ES-I3 (cell line): Measurements from ENCODE around the gene MBD3L5.
"Not testable (repeated sequence)": the region's sequence is repeated elsewhere in the genome, so short reads cannot be mapped to it uniquely, and the experiment has no call there.

Experiments used
- H3K36me3 ChIP-seq: 2 replicates; pipeline ENCODE4 v1.6.1; 2013; ENCODE audit warnings: mild to moderate bottlenecking, low read length, control low read depth, moderate library complexity; ENCODE audit not compliant: insufficient read depth
- H3K4me1 ChIP-seq: 2 replicates; pipeline ENCODE4 v1.6.1; 2013; ENCODE audit warnings: mild to moderate bottlenecking, control low read depth, low read length; ENCODE audit not compliant: insufficient read depth
- H3K9ac ChIP-seq: 2 replicates; pipeline ENCODE4 v1.6.1; 2013; ENCODE audit warnings: low read depth, mild to moderate bottlenecking, low read length, moderate library complexity
- H3K9me3 ChIP-seq: 2 replicates; pipeline ENCODE4 v1.6.1; 2013; ENCODE audit warnings: mild to moderate bottlenecking, low read length, moderate library complexity; ENCODE audit not compliant: control insufficient read depth, insufficient read depth

Gene MBD3L5

GRCh38 chr19:7013678-7014077, 16.7 kb upstream of the MBD3L5 start:
- Histone ChIP-seq H3K9me3 (no peaks in the 10 kb centered on the region), H3K4me1 (no peaks in the 10 kb centered on the region), H3K9ac (no peak overlapping the region)

GRCh38 chr19:7018828-7019227, 11.6 kb upstream of the MBD3L5 start:
- Histone ChIP-seq H3K9me3 (no peaks in the 10 kb centered on the region), H3K4me1 (no peaks in the 10 kb centered on the region), H3K36me3 (no peaks in the 10 kb centered on the region), H3K9ac (no peak overlapping the region)

More at GRCh38 chr19:7013678-7014077, 16.7 kb upstream of the MBD3L5 start:
- no peaks in the 10 kb centered on the region for H3K36me3 ChIP-seq

- H3K36me3 ChIP-seq, H3K9me3 ChIP-seq, H3K9ac ChIP-seq, H3K4me1 ChIP-seq: not testable (repeated sequence)
Measured at GRCh38 chr19:7021331-7021730, 9.0 kb upstream of the MBD3L5 start, which contains the start of gene MBD3L2B. Gene MBD3L2B, minus strand, starts transcription at chr19:7021431. Its CDS starts 34 bp downstream, at chr19:7021397.

DNA sequence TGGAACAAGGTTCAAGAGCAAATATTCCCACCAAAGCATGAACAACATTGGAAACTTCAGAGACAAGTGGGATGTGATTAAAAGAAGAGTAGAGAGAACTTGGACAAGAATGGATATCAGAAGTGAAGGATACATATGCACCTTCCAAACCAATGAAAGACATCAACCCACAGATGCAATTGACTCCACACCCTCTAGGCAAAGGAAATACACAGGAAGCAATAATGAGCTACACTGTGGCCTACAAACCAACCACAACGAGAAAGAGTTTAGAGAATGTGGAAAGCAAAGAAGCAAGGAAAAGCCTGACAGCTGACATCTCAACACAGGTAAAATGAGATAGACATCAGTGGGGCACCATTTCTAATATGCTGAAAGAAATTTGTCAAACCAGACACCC, 1.6 kb upstream of the MBD3L5 start:
- not testable (repeated sequence) for H3K4me1 ChIP-seq, H3K36me3 ChIP-seq, H3K9ac ChIP-seq, H3K9me3 ChIP-seq

GRCh38 chr19:7040079-7040478, 9.7 kb downstream of the MBD3L5 start, which contains the start of gene MBD3L4:
Gene MBD3L4, minus strand, starts transcription at chr19:7040179. Its CDS starts 35 bp downstream, at chr19:7040144.
- not testable (repeated sequence) for H3K4me1 ChIP-seq, H3K9ac ChIP-seq, H3K9me3 ChIP-seq, H3K36me3 ChIP-seq

DNA sequence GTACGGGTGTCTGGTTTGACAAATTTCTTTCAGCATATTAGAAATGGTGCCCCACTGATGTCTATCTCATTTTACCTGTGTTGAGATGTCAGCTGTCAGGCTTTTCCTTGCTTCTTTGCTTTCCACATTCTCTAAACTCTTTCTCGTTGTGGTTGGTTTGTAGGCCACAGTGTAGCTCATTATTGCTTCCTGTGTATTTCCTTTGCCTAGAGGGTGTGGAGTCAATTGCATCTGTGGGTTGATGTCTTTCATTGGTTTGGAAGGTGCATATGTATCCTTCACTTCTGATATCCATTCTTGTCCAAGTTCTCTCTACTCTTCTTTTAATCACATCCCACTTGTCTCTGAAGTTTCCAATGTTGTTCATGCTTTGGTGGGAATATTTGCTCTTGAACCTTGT, 11.2 kb downstream of the MBD3L5 start:
- H3K9ac ChIP-seq, H3K9me3 ChIP-seq, H3K36me3 ChIP-seq, H3K4me1 ChIP-seq: not testable (repeated sequence)

DNA sequence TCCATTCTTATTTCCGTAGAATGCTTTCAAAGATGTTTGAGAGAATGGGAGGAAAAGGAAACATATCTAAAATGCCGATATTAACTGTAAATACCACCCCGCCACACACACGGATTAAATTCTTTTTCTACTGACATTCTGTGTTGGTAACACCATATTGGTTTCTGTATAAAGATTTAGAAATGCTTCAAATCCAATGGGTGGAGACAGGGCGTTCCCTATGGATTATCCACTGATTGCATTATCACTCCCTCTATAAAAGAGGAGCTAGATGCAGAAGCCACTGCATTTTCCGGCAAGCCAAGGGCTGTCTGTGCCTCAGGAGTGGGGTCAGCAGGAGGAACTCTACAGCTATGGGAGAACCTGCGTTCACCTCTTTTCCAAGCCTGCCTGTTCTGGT, 18.6 kb downstream of the MBD3L5 start, which contains the start of gene MBD3L2:
MBD3L2 (plus strand) TSS at position 301 of the 400 bp plus-strand sequence; CDS start at position 354, 53 bp downstream.
- not testable (repeated sequence) for H3K9me3 ChIP-seq, H3K9ac ChIP-seq, H3K4me1 ChIP-seq, H3K36me3 ChIP-seq

- not testable (repeated sequence) for H3K4me1 ChIP-seq, H3K36me3 ChIP-seq, H3K9ac ChIP-seq, H3K9me3 ChIP-seq
Measured at GRCh38 chr19:7051421-7051820, 21.0 kb downstream of the MBD3L5 start.

DNA sequence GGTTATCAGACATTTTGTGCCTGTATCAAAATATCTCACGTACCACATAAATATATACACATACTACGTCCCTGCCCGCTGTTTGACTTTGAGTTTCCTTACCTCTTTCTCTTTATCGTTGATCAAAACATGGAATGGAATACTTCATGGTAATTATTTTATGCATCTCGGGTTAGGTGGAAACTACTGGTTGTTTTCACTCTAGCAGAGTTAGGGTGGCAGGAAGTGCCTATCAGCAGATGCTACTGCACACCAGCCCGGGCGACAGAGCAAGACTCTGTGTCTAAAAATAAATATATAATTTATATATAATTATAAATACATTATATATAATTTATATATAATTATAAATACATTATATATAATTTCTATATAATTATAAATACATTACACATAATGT, 22.5 kb downstream of the MBD3L5 start:
- not testable (repeated sequence) for H3K9me3 ChIP-seq, H3K9ac ChIP-seq, H3K4me1 ChIP-seq, H3K36me3 ChIP-seq

DNA sequence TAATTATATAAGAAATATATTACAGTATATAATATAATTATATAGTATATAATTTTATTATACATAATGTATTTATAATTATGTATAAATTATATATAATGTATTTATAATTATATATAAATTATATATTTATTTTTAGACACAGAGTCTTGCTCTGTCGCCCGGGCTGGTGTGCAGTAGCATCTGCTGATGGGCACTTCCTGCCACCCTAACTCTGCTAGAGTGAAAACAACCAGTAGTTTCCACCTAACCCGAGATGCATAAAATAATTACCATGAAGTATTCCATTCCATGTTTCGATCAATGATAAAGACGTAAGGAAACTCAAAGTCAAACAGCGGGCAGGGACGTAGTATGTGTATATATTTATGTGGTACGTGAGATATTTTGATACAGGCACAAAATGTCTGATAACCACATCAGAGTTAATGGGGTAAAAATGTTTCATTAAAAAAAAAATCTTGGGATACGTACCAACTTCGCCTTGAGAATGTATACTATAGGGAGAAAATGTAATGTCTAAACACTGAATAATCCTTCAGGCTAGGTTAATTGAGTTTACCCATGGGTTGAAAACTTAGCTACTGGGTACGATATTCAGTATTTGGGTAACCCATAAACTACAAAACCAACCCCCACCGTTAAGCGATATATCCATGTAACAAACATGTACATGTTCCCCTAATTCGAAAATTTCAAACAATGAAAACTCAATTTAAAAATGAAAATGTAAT, 24.4 kb downstream of the MBD3L5 start:
- H3K9ac ChIP-seq, H3K4me1 ChIP-seq, H3K9me3 ChIP-seq, H3K36me3 ChIP-seq: not testable (repeated sequence)

DNA sequence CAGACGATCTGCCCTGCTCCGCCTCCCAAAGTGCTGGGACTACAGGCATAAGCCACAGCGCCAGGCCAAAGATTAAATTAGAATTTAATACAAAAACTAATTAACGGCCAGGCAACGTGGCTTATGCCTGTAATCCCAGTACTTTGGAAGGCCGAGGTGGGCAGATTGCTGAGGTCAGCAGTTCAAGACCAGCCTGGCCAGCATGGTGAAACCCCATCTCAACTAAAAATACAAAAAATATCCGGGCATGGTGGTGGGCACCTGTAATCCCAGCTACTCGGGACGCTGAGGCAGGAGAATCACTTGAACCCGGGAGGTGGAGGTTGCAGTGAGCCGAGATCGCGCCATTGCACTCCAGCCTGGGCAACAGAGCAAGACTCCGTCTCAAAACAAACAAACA, 25.3 kb downstream of the MBD3L5 start:
- not testable (repeated sequence) for H3K36me3 ChIP-seq, H3K9me3 ChIP-seq, H3K9ac ChIP-seq, H3K4me1 ChIP-seq

- H3K36me3 ChIP-seq, H3K9ac ChIP-seq, H3K4me1 ChIP-seq, H3K9me3 ChIP-seq: not testable (repeated sequence)
Measured at GRCh38 chr19:7056371-7056770, 26.0 kb downstream of the MBD3L5 start.

DNA sequence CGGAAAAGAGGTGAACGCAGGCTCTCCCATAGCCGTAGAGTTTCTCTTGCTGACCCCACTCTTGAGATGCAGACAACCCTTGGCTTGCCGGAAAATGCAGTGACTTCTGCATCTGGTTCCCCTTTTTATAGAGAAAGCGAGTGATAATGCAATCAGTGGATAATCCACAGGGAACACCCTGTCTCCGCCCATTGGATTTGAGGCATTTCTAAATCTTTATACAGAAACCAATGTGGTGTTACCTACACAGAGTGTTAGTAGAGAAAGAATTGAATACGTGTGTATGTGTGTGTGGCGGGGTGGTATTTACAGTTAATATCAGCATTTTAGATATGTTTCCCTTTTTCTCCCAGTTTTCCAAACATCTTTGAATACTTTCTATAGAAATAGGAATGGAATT, 28.2 kb downstream of the MBD3L5 start, which contains the start of gene MBD3L3:
MBD3L3 (minus strand) TSS at position 101 of the 400 bp plus-strand sequence; CDS start at position 30, 71 bp downstream.
- H3K9ac ChIP-seq = not testable (repeated sequence)

GRCh38 chr19:7059977-7060376, 29.6 kb downstream of the MBD3L5 start:
- H3K4me1 ChIP-seq, H3K36me3 ChIP-seq, H3K9ac ChIP-seq, H3K9me3 ChIP-seq: not testable (repeated sequence)

More for the DNA sequence above, 28.2 kb downstream of the MBD3L5 start, which contains the start of gene MBD3L3:
- not testable (repeated sequence) for H3K4me1 ChIP-seq, H3K36me3 ChIP-seq, H3K9me3 ChIP-seq

DNA sequence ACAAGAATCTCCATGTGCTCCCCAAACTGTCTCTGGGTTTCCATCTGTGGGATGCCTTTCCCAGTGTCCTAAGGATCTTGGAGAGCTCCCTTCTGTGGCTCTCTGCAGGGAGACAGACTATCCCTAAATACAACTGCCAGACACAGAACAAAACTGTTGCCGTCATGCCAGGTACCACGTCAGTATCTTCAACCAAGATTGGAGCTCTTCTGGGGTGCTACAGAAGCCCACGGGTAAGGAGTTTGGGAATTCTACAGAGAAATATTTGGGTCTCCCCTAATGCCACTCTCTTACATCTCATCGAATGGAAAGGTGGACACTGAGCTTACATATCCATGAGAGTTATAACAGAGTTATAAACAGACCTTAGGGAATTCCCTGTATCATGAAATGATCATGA, 33.0 kb downstream of the MBD3L5 start:
- Histone ChIP-seq H3K4me1 (no peaks in the 10 kb centered on the region), H3K9ac (no peak overlapping the region), H3K36me3 (no peaks in the 10 kb centered on the region), H3K9me3 (no peaks in the 10 kb centered on the region)
